Stimulated activated CD8-positive, alpha-beta memory T cell treated with anti-CD3 and anti-CD28 coated beads, Interleukin-15, amount 100 ng/mL, for 24 hours (primary cell): ENCODE data around the gene SNPH.

Experiments used
- DNase-seq: peaks from one replicate; pipeline ENCODE4 v3.0.0-alpha.2; 2020; ENCODE audit warnings: low read depth

SNPH gene

GRCh38 chr20:1265226-1265915, 723 bp upstream of the SNPH start:
- no peak for DNase-seq

GRCh38 chr20:1265916-1266166, 253 bp upstream of the SNPH start:
- DNase-seq = no peak

- no peak for DNase-seq
Observed at GRCh38 chr20:1267161-1267560, 1.1 kb downstream of the SNPH start.

GRCh38 chr20:1267809-1268374, 1.8 kb downstream of the SNPH start:
- DNase-seq = no peak

- DNase-seq = no peak
Observed at GRCh38 chr20:1269235-1269634, 3.1 kb downstream of the SNPH start.

GRCh38 chr20:1269850-1270249, 3.8 kb downstream of the SNPH start:
- no peak for DNase-seq

- DNase-seq = no peak
Observed at GRCh38 chr20:1272368-1273100, 6.4 kb downstream of the SNPH start.

- DNase-seq = no peak
Observed at GRCh38 chr20:1273366-1273765, 7.3 kb downstream of the SNPH start.

- DNase-seq = no peak
Observed at GRCh38 chr20:1274485-1275311, 8.6 kb downstream of the SNPH start.

GRCh38 chr20:1275919-1276318, 9.8 kb downstream of the SNPH start:
- DNase-seq = no peak

- no peak for DNase-seq
Observed at GRCh38 chr20:1277529-1278322, 11.6 kb downstream of the SNPH start.

GRCh38 chr20:1278993-1279392, 12.9 kb downstream of the SNPH start:
- no peak for DNase-seq

GRCh38 chr20:1280195-1281102, 14.4 kb downstream of the SNPH start:
- DNase-seq = no peak

GRCh38 chr20:1281279-1282057, 15.4 kb downstream of the SNPH start:
- DNase-seq = no peak

GRCh38 chr20:1282966-1283365, 16.9 kb downstream of the SNPH start:
- DNase-seq = no peak

- no peak for DNase-seq
Observed at GRCh38 chr20:1283522-1284510, 17.7 kb downstream of the SNPH start.

- no peak for DNase-seq
Observed at GRCh38 chr20:1286267-1287024, 20.4 kb downstream of the SNPH start.

- no peak for DNase-seq
Observed at GRCh38 chr20:1287306-1287705, 21.2 kb downstream of the SNPH start.
